Suppressor macrophage treated with lipopolysaccharide for 4 hours (primary cell): Measurements from ENCODE around the gene KCNA1.

Experiments used
- DNase-seq: peaks from one replicate; pipeline ENCODE4 v3.0.0-alpha.2; 2020

KCNA1 gene

DNA sequence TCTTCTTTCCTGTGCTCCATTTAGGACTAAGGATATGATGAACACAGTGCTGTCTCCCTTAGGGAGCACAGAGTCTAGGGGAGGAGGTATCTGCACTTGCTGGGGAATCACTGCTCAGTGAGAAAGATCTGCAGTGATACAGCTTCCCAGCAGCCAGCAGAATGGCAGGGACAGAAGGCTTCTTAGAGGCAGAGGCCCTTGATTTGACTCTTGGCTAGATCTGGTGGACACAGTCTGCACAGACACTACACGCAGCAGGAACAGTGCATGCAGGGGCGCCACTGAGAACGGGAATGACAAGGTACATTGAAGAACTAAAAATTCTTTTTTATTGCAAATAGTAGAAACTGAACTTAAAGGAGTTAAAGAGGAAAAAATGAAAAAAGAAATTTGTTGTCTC lies 51.6 kb downstream of the KCNA1 start:
- DNase-seq, result no peak

DNA sequence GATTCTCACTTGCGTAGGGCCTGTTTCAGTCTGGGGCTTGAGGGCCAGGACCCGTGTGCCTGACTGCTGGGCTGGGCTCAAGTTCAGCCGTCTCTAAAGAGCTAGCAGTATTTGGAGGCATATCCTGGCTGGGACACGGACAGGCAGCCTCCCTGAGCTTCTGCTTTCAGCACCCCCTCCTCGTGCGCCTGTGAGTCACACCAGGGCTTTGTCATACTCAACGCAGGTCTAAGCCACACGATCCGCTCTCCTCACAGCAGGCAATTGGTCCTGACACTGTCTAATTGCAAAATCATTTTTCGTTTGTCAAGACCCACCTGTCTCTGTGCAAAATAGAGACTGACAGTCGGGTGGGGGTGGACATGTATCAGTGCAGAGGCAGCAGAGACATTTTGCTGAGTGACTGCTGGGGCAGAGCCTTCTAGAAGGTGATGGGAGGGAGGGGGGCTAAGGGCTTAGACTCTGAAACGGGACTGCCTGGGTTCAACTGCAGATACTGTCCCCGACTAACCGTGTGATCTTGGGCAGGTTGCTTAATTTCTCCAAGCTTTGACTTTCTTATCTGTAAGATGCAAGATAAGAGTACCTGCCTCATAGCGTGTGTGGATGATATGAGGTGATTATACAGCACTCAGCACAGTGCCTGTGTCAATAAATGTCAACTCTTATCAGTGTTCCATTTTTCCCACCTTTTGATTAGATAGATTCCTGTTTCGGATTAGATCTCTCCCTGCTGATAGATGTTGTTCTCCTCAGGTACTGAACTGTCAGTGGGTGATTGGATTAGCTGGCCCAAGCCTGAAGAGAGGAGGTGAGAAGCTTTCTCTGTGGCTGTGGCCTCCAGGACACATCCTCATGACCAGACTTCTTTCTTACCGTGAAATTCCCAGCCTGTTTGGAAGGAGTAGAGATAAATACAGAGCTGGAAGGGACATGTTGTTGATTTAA lies 53.1 kb downstream of the KCNA1 start:
- DNase-seq, result no peak
